H1 (cell line): ENCODE data around the gene CEP97. TPM values are rescaled to one million over a fixed set of nuclear protein-coding genes. Genes with fewer than 3 reads are reported as not detected.

Experiments used
- CTCF ChIA-PET: fragments of 300-600 bp; sonication (Branson Sonifier 250); formaldehyde crosslinking; loops from one replicate; lab custom pipeline; 2021; ENCODE audit not compliant: partially characterized antibody; lab: Charles Lee
- POLR2A ChIA-PET: fragments of 300-600 bp; sonication (Branson Sonifier 250); formaldehyde crosslinking; loops from one replicate; lab custom pipeline; 2021; ENCODE audit warnings: inconsistent platforms; ENCODE audit not compliant: partially characterized antibody; lab: Charles Lee
- DNase-seq, 2 experiments: peaks; one replicate each; pipeline versions ENCODE4 v3.0.0 to v3.0.0-alpha.2; 2010 to 2022; ENCODE audit warnings: low spot score in 2 of 2, low read depth in 1 of 2, mixed read lengths in 1 of 2
- FAIRE-seq: peaks from 2 replicates; lab custom pipeline; 2011; peaks lifted over from hg19 to GRCh38; lab: Jason Lieb, UNC
- H2AFZ ChIP-seq: 2 replicates; pipeline ENCODE4 v1.8.1; 2012; ENCODE audit warnings: low read length, inconsistent platforms
- H2AK5ac ChIP-seq: 2 replicates; pipeline ENCODE4 v1.6.1; 2013; ENCODE audit warnings: low read depth, low read length
- H2BK120ac ChIP-seq: replicated peaks from 2 replicates; pipeline ENCODE3; 2013; ENCODE audit warnings: low read depth, low read length, inconsistent platforms
- H2BK12ac ChIP-seq: 2 replicates; pipeline ENCODE4 v1.6.1; 2013; ENCODE audit warnings: low read depth, low read length
- H2BK15ac ChIP-seq: 2 replicates; pipeline ENCODE4 v1.6.1; 2013; ENCODE audit warnings: low read length
- H2BK20ac ChIP-seq: 2 replicates; pipeline ENCODE4 v1.6.1; 2013; ENCODE audit warnings: low read length
- H2BK5ac ChIP-seq: 2 replicates; pipeline ENCODE4 v1.6.1; 2013; ENCODE audit warnings: low read depth, low read length
- H3K14ac ChIP-seq: 2 replicates; pipeline ENCODE4 v1.6.1; 2013; ENCODE audit warnings: inconsistent platforms; ENCODE audit not compliant: insufficient read length
- H3K18ac ChIP-seq: 2 replicates; pipeline ENCODE4 v1.6.1; 2013; ENCODE audit warnings: low read length; ENCODE audit errors: extremely low read depth
- H3K23ac ChIP-seq: 2 replicates; pipeline ENCODE4 v1.6.1; 2013; ENCODE audit warnings: inconsistent platforms; ENCODE audit not compliant: insufficient read length
- H3K23me2 ChIP-seq: 2 replicates; pipeline ENCODE4 v1.6.1; 2013; ENCODE audit warnings: low read depth, low read length
- H3K27ac ChIP-seq: 2 replicates; pipeline ENCODE4 v1.6.1; 2011; ENCODE audit warnings: low read depth, low read length, inconsistent platforms
- H3K27me3 ChIP-seq, 4 experiments: replicated peaks in 1 of 4; 1 replicate in 1 of 4; 2 replicates in 3 of 4; pipeline versions ENCODE4 v1.6.1 to v1.8.1; 2011 to 2013; ENCODE audit warnings: low read length in 3 of 4, mild to moderate bottlenecking in 3 of 4, inconsistent platforms in 2 of 4, mixed read lengths in 2 of 4, moderate library complexity in 1 of 4; ENCODE audit not compliant: control insufficient read depth in 3 of 4, insufficient read depth in 3 of 4; ENCODE audit errors: extremely low read depth in 1 of 4
- H3K36me3 ChIP-seq, 4 experiments: 2 replicates each; pipeline versions ENCODE4 v1.6.1 to v1.8.1; 2011 to 2013; ENCODE audit warnings: mild to moderate bottlenecking in 4 of 4, low read length in 3 of 4, moderate library complexity in 2 of 4, control low read depth in 1 of 4, inconsistent platforms in 1 of 4; ENCODE audit not compliant: insufficient read depth in 4 of 4, control insufficient read depth in 2 of 4
- H3K4ac ChIP-seq: replicated peaks from 2 replicates; pipeline ENCODE3; 2013; ENCODE audit warnings: low read length, low read depth, mixed read lengths, inconsistent platforms; ENCODE audit not compliant: insufficient read length
- H3K4me1 ChIP-seq, 4 experiments: replicated peaks in 1 of 4; 1 replicate in 1 of 4; 2 replicates in 3 of 4; pipeline versions ENCODE4 v1.6.1 to v1.8.1; 2011 to 2013; ENCODE audit warnings: low read length in 3 of 4, inconsistent platforms in 2 of 4, mixed read lengths in 1 of 4; ENCODE audit not compliant: insufficient read depth in 4 of 4, control insufficient read depth in 3 of 4
- H3K4me2 ChIP-seq, 2 experiments: 2 replicates each; pipeline versions ENCODE4 v1.6.1 to v1.8.1; 2011 to 2013; ENCODE audit warnings: low read depth in 2 of 2, low read length in 2 of 2, control low read depth in 1 of 2, inconsistent platforms in 1 of 2, mild to moderate bottlenecking in 1 of 2; ENCODE audit not compliant: insufficient read depth in 1 of 2
- H3K4me3 ChIP-seq, 4 experiments: fragments of 200-600, 300-600 bp in 1 of 4; sonication (generic), shearing (Covaris generic), sonication (Bioruptor Twin) in 1 of 4; 2 replicates each; pipeline versions ENCODE4 v1.5.1 to v1.8.1; 2011 to 2016; ENCODE audit warnings: low read length in 4 of 4, low read depth in 3 of 4, control low read depth in 2 of 4, inconsistent platforms in 2 of 4, mild to moderate bottlenecking in 2 of 4, mixed read lengths in 1 of 4, moderate library complexity in 1 of 4; ENCODE audit not compliant: insufficient read depth in 2 of 4; ENCODE audit errors: extremely low read depth in 1 of 4
- H3K56ac ChIP-seq: replicated peaks from 2 replicates; pipeline ENCODE3; 2013; ENCODE audit warnings: low read depth, mild to moderate bottlenecking, mixed read lengths, low read length, inconsistent platforms; ENCODE audit not compliant: insufficient read length
- H3K79me1 ChIP-seq: 2 replicates; pipeline ENCODE4 v1.6.1; 2013; ENCODE audit warnings: low read depth, low read length, control low read depth
- H3K79me2 ChIP-seq, 2 experiments: 2 replicates each; pipeline versions ENCODE4 v1.6.1 to v1.8.1; 2012 to 2013; ENCODE audit warnings: low read length in 2 of 2, mild to moderate bottlenecking in 2 of 2, inconsistent platforms in 1 of 2; ENCODE audit not compliant: insufficient read depth in 2 of 2, control insufficient read depth in 1 of 2
- H3K9ac ChIP-seq, 4 experiments: replicated peaks in 1 of 4; 1 replicate in 1 of 4; 2 replicates in 3 of 4; pipeline versions ENCODE4 v1.6.1 to v1.8.1; 2011 to 2013; ENCODE audit warnings: low read depth in 3 of 4, low read length in 3 of 4, control low read depth in 2 of 4, mild to moderate bottlenecking in 2 of 4, moderate library complexity in 2 of 4, inconsistent platforms in 1 of 4; ENCODE audit errors: extremely low read depth in 1 of 4
- H3K9me3 ChIP-seq, 2 experiments: 2 replicates each; pipeline versions ENCODE4 v1.6.1 to v1.8.1; 2012 to 2013; ENCODE audit warnings: mild to moderate bottlenecking in 2 of 2, moderate library complexity in 2 of 2, control low read depth in 1 of 2, inconsistent platforms in 1 of 2, low read depth in 1 of 2, low read length in 1 of 2, mixed read lengths in 1 of 2; ENCODE audit not compliant: insufficient read depth in 2 of 2
- H4K20me1 ChIP-seq, 2 experiments: replicated peaks in 1 of 2; 2 replicates each; pipeline versions ENCODE3 to v1.8.1; 2011 to 2013; ENCODE audit warnings: inconsistent platforms in 2 of 2, low read length in 2 of 2, mild to moderate bottlenecking in 1 of 2; ENCODE audit not compliant: insufficient read depth in 2 of 2, control insufficient read depth in 1 of 2
- H4K5ac ChIP-seq: 2 replicates; pipeline ENCODE4 v1.6.1; 2013; ENCODE audit warnings: low read length, low read depth, mixed read lengths, inconsistent platforms; ENCODE audit not compliant: insufficient read length
- H4K8ac ChIP-seq: 2 replicates; pipeline ENCODE4 v1.8.0; 2013; ENCODE audit warnings: mild to moderate bottlenecking, moderate library complexity, low read length, inconsistent platforms; ENCODE audit not compliant: insufficient read depth; ENCODE audit errors: extremely low read depth
- H4K91ac ChIP-seq: replicated peaks from 2 replicates; pipeline ENCODE3; 2013; ENCODE audit warnings: low read length, mixed read lengths, inconsistent platforms; ENCODE audit not compliant: insufficient read length
- KDM5A ChIP-seq: fragments of 200-600 bp; IDR thresholded peaks from 2 replicates; pipeline ENCODE4 v1.7.1; 2012; ENCODE audit warnings: mild to moderate bottlenecking, low read length, inconsistent platforms, mixed read lengths
- MAX ChIP-seq: IDR thresholded peaks from 2 replicates; pipeline ENCODE4 v1.6.1; 2012; ENCODE audit warnings: inconsistent platforms
- RNF2 ChIP-seq: fragments of 200-900, 300-1000 bp; sonication (generic); IDR thresholded peaks from 2 replicates; pipeline ENCODE4 v1.7.1; 2016; ENCODE audit warnings: borderline replicate concordance, low read depth, mild to moderate bottlenecking, antibody characterized with exemption, low read length; ENCODE audit not compliant: poor library complexity, severe bottlenecking; ENCODE audit errors: missing control alignments
- WGBS, 2 experiments: shearing (Covaris generic) in 1 of 2; methylation state at CpG; one replicate each; pipeline versions ENCODE4 v1.1.6 to v1.1.7; 2013 to 2015; ENCODE audit warnings: low lambda C conversion rate in 2 of 2, mixed read lengths in 2 of 2, inconsistent platforms in 1 of 2, low coverage in 1 of 2, missing lambda C conversion rate in 1 of 2; ENCODE audit not compliant: insufficient replicate concordance in 2 of 2, insufficient coverage in 1 of 2, insufficient read length in 1 of 2; ENCODE audit errors: extremely low coverage in 1 of 2, missing lambda C conversion rate in 1 of 2; 5-methylcytosine and 5-hydroxymethylcytosine counted together
- polyA plus RNA-seq, 7 experiments: library from polyadenylated mRNA; depleted of rRNA in 3 of 7; stranded (reverse) in 5 of 7; unstranded in 2 of 7; fragments of >200 nt in 5 of 7; fragments of 200-250 nt in 2 of 7; gene quantifications; 1 replicate in 5 of 7; 2 replicates in 1 of 7; 4 replicates in 1 of 7; pipeline versions ENCODE4 v1.2.1 to v1.2.3, GENCODE V29; 2011 to 2013; ENCODE audit warnings: missing spikeins in 2 of 7, mixed read lengths in 2 of 7
- total RNA-seq: library from RNA; stranded (reverse); fragmentation: NEBNext Ultra II Directional; extraction: Animal tissue kit (Norgen Biotek cat#: 25700); gene quantifications from 2 replicates; pipeline ENCODE4 v1.2.1, GENCODE V29; 2021

The CEP97 gene
- total and polyA plus RNA-seq, 2 of the 8 experiments (the other 6 are each of a cell fraction or from before 2014, with no cell fraction given) = 1.6 to 13.2 TPM

- Histone ChIP-seq H3K4ac (no peak overlapping the region), H3K14ac (no peak overlapping the region), H2AK5ac (no peak overlapping the region), H2BK20ac (no peak overlapping the region), H3K4me3 (no peak overlapping the region), H3K36me3 (no peaks in the 10 kb centered on the region), H2BK12ac (no peak overlapping the region), H4K5ac (no peak overlapping the region), H3K9me3 (no peaks in the 10 kb centered on the region), H3K9ac (no peak overlapping the region), H2AFZ (no peak overlapping the region), H4K20me1 (no peaks in the 10 kb centered on the region), H2BK15ac (no peak overlapping the region), H3K79me2 (no peaks in the 10 kb centered on the region), H3K23me2 (no peaks in the 10 kb centered on the region), H4K91ac (no peak overlapping the region), H3K27me3 (no peaks in the 10 kb centered on the region), H3K79me1 (no peaks in the 10 kb centered on the region), H3K56ac (no peak overlapping the region), H2BK5ac (no peak overlapping the region), H3K18ac (no peak overlapping the region), H3K4me1 (no peaks in the 10 kb centered on the region), H4K8ac (no peak overlapping the region), H2BK120ac (no peak overlapping the region), H3K23ac (no peak overlapping the region), H3K4me2 (no peak overlapping the region), H3K27ac (no peak overlapping the region)
- 78% methylated on average over 1 of the region's 1 CpG; no CpG with 5 or more reads in 1 of the 2 experiments for WGBS, 2 experiments
- FAIRE-seq (no peak), DNase-seq (no peak)
- POLR2A ChIA-PET = interaction anchor here (0.9 kb wide), 1 partner anchor 9 kb away, joined by 3 read pairs; no protein-coding TSS in a partner anchor
- CTCF ChIA-PET = interaction anchor here (0.6 to 3.8 kb wide), 4 partner anchors 11 to 771 kb away, joined by 3 to 38 read pairs (median 3); no protein-coding TSS in a partner anchor
- TF ChIP-seq MAX (no peak), RNF2 (no peak), KDM5A (no peak)
These were observed 6.0 kb upstream of the CEP97 start for GRCh38 chr3:101718455-101718854.
